GM18873 (cell line): ENCODE results near the gene CD99.
A peak's percentile ranks its signal among the peaks of the same experiment; 100 is the strongest.
"Not testable (repeated sequence)": the region's sequence is repeated elsewhere in the genome, so short reads cannot be mapped to it uniquely, and the experiment has no call there.

Source experiments
- ATAC-seq: cut with Tn5 transposase; IDR thresholded peaks from one replicate; pipeline ENCODE4 v1.9.1; 2021; ENCODE audit warnings: mild to moderate bottlenecking, moderate library complexity, moderate number of reproducible peaks; ENCODE audit not compliant: unreplicated experiment, low FRiP score

Gene CD99

DNA sequence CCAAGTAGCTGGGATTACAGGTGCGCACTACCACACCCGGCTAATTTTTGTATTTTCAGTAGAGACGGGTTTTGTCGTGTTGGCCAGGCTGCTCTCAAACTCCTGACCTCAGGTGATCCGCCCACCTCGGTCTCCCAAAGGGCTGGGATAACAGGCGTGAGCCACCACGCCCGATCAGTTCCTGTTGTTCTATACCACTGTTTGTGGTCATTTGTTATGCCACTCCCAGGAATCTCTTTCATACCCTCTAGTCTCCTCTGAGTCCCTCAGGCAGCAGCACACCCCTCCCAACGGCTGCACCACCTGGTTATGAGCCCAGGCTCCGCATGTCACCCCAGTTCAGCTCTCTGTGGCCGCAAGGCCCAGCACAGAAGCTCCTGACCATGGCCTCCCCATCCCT, 17.5 kb upstream of the CD99 start:
- ATAC-seq = no peak

DNA sequence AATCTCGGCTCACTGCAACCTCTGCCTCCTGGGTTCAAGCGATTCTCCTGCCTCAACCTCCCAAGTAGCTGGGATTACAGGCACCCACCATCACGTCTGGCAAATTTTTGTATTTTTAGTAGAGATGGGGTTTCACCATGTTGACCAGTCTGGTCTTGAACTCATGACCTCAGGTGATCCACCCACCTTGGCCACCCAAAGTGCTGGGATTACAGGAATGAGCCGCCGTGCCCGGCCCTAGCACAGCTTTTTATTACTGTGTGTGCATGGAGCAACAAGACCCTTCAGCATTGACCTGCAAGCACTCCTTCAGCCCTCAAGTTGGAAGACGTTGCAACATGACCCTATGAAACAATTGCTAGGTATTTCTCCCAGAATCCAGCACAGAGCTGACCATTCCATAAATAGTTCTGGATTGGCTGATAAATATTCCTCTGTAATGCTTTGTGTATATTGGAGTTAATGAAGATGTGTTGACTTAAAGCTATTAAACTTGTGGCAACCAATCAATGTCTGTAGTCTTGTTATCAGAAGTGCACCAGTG, 15.4 kb upstream of the CD99 start:
- ATAC-seq = not testable (repeated sequence)

DNA sequence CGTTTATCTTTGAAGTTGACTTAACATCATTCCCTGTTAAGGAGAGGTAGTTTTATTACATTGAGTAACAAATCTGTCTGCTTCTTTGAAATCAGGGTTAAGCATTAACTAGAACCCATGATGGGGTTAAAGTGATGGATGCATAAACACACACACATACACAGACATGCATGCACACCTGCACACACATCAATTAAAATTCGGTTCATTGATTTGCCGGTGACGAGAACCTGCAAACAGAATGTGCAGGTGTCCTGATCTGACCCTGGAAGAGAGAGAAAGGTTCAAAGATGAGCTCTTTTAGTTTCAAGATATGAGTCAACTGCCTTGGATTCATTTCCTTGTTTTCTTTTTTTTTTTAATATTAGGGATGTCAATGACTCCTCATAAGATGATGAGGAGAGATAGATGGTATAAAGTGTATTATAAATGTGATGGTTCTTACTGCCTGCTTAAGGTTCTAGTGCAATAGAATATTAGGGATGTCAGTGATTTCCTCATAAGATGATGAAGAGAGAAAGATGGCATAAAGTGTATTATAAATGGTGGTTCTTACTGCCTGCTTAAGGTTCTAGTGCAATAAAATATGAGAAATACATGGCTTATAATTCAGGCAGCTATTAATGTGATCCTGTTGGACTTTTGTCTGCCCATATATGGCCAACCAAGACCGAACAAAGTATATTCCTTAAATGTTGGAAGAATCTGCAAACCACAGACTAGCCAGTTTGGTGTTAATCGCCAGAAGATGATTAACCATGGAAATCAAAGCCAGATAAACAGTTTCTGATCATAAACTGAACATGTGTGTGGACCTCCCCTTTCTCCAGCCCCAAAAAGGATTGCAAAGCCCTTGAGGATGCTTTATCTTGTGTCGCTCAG, 14.1 kb upstream of the CD99 start:
- ATAC-seq = no peak

DNA sequence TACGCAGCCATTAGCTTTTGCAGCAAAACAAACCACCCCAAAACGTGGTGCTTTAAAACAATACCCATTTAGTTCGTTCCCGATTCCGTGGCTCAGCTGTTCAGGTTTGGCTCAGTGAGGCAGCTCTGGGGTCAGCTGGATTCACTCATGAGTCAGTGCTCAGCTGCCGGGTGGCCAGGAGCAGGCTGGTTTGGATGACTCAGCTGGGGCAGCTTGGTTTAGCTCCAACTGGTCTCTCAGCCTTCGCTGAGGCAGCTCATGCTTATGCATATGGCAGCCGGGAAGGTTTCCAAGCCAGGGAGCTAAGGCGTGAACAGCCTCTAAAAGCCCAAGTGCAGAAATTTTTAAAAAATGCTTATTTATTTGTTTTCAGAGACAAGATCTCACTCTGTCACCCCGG, 13.3 kb upstream of the CD99 start:
- ATAC-seq = no peak

DNA sequence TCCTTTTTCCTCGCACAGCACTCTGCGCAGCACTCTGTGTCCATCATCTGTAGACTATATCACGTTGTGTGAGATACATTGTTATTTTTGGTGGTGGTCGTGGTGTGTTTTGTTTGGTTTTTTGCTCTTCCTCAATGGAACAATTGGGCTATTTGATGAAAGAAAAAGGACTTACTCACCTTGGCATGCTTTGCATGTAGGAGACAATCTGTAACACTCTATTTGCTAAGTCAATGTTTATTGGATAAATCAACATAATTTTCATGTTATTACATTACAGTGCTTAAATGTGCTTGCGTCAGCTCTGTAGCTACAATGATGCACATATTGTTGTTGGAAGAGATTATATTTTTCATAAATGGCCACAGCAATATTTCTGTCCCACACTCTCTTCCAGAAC, 12.5 kb upstream of the CD99 start:
- no peak for ATAC-seq

DNA sequence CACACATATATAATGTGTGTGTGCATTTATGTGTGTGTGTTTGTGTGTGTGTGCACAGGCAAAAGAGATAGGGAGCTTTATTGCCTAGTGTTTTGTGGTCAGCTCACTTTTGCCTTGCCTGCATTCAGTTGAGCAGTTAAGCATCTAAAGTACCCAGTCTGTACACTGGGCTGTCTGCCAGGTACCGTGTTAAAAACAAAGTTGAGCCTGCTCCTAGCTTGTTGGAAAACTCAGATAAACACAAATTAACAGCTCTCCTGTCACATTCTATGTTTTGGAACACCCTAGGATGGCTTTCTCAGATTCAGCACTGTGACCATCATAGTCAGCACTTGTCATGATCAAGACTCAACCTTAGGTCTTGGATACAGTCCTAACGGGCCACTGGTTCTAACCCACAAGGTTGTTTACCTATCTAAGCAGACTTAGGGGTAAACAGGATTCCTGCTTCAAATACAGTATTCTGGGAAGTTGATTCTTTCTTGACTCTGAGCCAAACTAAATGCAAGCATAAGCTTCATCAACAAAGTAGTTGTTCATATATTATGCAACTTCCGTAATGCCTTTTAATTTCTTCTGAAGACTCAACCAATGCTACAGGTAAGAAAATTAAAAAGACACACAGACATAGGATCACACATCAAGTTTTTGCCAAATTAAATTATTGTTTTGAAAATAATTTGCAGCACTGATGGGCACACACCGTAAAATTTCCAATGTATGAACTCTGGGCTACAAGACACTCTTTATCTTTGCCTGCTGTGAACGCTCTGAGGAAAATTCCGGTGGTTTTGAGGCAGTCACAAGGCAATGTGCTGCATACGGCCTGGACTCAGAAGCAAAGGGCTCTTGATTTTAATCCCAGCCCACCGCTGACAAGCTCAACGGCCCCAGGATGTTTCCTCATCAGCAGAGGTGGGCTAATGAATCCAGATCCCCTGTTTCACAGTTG, 11.3 kb upstream of the CD99 start:
- ATAC-seq = no peak

DNA sequence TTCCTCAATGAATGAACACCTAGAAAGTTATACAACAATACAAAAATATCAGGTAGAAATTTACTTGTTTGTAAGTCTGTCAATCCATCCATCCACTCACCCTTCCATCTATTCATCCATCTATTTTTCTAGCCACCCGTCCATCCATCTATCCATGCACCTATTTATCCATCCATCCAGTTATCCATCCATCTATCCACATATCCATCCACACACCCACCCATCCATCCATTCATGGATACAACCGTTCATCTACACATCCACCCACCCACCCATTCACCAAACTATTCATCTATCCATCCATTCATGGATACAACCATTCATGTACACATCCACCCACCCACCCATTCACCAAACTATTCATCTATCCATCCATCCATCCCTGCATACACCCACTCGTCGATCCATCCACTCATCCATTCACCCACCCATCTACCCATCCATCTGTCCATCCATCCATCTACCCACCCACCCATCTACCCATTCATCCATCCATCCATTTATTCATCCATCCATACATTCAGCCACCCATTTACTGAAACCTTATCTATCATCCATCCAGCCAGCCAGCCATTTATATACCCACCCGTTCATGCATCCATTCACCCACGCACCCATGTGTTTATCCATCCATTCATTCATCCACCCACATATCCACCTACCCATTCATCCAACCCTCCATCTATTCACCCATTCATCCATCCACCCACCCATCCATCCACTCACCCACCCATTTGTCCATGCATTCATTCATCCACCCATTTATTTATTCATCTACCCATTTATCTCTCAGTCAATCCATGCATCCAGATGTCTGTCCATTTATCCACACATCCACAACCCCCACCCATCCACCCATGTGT, 10.4 kb upstream of the CD99 start:
- ATAC-seq = no peak

DNA sequence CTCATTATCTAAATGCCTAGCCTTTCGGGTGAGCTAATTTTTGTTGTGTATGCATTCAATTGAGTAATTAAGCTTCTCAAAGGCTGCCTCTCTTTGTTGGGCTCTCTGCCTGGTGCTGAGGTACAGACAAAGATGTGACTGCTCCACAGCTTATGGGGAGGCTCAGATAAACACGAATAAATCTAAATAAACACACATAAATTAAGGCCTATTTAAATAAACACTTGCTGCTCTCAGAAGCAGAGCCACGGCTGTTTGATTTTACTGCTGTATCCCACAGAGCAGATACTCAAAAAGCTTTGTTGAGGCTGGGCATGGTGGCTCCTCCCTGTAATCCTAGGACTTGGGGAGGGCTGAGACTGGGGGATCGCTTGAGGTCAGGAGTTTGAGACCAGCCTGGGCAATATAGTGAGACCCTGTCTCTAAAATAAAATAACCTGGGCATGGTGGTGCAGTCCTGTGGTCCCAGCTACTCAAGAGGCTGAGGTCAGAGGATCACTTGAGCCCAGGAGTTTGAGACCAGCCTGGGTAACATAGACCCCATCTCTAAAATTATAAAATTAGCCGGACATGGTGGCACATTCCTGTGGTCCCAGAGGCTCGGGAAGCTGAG, 8.4 kb upstream of the CD99 start:
- no peak for ATAC-seq

DNA sequence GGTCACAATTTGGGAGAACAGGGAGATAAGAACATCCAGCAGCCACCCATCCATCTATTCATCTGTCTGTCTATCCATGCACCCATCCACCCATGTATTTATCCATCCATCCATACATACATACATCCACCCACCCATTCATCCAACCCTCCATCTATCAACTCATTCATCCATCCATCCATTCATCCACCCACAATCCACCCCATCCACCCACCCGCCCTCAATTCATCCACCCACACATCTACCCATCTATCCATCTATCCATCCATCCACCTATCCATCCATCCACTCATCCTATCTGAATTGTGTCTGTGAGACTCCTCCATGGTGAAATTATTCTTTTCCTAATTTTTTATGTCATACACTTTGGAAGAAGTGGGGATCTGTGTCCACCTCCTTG, 6.8 kb upstream of the CD99 start:
- ATAC-seq = no peak

DNA sequence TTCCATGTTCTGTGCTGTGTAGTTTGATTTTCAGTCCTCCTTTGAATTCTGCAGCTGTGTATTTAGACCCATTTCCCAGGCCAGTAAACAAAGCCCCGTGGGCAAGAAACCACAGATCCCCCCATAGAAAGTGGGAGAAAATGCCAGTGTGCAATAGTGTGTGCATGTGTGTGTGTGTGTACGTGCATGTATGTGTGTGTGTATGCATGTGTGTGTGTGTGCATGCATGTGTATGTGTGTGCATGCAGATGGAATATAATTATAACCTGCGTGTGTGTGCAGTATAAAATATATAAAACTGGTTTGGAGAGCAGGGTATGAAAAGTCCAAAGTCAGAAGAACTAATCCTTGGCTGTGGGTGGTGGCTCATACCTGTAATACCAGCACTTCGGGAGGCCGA, 5.2 kb upstream of the CD99 start:
- ATAC-seq = no peak

DNA sequence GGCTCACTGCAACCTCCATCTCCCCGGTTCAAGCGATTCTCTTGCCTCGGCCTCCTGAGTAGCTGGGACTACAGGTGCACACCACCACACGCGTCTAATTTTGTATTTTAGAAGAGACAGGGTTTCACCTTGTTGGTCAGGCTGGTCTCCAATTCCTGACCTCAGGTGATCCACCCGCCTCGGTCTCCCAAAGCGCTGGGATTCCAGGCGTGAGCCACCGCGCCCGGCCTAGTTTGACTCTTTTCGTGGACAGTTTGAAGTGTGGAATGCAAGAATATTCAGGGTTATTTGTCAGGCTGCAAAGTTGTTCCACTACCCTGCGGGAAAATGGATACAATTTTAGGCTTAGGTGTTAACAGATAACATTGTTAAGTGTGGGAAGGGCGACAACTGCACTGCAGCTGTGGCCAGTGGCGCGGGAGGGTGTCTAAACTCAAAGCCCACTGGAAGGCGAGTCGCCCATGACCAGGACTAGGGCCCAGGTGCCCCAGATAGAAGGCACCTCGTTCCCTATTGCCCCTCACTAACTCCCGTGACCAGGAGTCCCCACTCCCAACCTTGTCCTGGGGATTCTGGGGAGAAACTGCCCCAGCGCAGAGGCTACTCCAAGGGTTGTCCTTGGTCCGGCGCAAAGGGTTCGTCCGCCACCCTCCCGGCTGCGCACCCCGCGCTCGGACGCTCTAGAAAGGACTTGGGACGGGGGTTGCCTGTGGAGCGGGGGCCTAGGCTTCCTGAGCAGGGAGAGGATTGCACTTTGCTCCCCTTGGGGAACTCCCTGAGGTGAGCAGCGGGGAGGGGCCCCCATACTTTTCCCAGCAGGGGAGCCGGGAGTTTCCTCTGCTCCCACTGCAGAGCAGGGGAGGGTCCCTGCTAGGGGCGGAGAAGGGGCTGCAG, 1.1 kb upstream of the CD99 start:
- no peak for ATAC-seq

DNA sequence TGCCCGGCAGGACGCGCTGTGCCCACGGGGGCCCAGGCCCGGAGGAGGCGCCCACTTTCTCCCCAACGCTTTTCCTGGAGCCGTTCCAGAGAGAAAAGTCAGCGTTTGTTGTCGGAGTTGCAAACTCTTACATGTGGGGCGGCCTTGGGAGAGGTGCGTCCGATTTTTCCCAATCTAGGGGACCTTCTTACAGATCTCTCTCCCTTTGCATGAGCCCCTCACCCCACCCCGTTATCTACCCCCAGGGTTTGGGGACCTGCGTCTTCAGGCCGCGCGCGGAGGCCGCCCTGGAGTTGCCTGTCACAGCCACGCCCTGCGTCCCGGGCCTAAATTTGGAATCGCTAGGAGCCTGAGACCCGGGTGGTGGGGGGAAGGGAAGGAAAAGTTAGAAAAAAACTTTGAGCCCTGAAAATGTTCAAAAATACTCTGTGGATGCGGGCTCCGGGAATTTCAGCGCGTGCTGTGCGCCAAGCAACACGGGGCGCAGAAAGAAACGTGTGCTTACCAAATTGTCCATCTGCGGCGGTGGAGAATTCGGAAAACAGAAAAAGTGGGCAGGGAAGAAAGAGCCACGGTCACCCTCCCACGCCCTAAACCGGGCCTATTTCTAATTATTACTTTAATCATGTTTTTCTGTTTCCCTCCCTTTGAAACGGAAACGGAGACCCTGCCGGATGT, 587 bp downstream of the CD99 start:
- no peak for ATAC-seq

DNA sequence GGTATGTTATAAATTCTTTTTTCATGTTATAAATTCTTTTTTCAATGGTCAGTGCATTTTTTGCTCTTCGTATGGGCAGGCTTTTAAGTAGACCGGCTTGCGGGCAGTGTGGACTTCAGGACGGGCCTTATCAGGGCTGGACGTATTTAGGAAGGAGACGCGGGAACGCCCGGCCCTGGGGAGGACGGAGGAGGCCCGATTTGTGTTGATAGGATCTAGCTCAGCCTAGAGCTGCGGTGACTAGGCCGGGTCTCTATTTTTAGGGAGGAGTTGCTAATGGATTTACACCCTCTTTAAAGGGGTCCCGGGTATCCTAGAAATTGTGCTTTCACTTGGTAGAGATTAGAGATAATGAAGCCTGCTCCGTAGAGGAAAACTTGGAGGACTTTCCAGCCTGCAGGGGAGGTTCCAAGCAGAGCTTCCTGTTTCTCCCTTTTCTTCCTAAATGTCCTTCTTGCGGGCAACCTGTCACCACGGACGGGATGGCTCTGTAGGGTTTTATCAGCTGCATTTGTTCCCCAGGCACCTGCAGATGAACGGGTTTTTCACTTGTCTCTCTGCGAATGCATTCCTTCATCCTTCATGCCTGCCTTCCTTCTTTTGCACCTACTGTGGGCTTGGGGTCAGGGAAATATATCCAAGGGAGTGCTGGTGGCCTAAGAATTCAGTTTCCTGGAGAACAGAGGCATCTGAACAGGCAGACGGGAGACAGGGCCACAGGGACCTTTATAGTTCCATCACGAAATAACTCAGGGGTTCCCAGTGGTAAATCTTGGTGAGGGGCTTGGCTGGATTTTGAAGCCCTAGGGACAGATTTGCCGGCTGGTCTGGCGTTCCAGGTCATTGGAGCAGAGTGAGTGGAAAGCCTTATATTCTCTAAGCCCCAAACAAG, 1.4 kb downstream of the CD99 start:
- ATAC-seq = no peak

DNA sequence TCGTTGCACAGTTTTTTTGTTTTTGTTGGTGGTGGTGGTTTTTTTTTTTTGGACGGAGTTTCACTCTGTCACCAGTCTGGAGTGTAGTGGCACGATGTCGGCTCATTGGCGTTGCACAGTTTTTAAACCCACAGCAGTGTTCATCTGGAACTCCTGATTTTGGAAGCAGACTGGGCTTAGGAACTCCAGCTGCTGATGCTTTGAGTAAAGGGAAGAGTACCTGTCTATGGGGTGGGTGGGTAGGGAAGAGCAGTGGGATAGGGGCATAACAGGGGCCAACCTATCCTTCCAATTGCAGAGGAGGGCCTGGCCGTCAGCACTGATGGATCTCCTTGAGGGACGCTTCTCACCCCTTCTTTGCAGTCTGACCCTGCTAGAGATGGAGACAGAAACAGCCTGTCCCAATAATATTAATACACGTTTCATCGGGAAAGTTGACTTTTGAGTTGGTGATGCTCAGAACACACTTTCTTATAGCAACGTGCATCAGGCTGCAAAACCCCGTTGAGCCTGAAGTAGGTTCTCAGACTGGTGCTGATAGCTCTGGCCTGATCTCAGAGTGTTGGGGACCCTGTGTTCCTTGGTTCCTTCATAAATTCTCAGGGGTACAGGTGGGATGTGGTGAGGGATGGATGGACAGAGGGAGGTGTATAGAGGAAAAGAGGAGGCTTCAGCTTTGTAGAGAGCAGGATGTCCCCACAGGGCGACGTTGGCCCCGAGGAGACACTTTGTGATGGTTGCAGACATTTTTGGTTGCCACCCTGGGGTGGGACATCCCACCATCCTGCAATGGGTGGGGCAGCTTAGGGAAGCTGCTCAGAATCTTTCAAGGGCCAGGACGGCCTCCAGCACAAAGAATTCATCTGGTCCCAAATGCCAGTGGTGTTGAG, 2.3 kb downstream of the CD99 start:
- no peak for ATAC-seq

DNA sequence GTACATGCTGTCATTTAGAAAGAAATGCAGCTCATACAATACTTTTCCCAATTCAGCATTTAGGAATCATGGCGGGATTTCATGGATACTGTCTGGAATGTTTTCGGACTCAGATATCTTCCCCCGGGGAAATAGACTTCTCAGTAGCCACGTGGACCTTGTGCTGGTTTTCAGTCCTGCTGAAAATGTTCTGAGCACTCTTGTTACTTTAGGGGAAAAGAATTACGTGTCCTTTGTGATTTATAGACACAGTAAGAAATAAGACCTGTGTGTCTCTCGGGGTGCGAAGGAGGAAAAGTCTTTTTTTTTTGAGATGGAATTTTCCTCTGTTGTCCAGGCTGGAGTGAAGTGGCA, 3.8 kb downstream of the CD99 start:
- no peak for ATAC-seq

DNA sequence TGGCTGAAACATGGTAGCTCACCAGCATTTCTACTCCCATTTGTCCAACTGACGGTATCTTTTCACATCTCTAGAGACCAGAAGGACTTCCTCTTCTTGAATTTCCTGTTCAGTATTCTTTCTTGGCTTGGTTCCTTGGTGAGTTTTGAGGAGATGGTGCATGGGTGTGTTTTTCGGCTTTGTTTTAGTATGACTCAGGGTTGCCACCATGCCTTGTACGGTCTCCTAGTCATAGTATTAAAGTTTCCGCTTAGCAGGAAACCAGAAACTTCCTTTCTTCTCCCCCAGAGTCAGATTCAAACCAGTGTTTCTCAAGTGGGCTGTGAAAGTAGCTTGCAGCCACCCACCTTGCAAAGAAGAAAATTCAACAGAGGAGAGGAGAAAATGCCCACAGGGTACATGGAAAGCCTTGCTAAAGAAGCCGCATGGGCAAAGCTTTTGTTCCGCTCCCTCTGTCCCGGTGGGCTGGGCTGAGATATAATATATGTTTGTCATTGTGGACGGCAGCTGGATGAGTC, 5.7 kb downstream of the CD99 start:
- ATAC-seq = peak; percentile 96
